Measurements from ENCODE around the gene SH3GLB1.
"Not testable (repeated sequence)": the region's sequence is repeated elsewhere in the genome, so short reads cannot be mapped to it uniquely, and the experiment has no call there.

The SH3GLB1 gene

GRCh38 chr1:86704458-86704971 lies at the start of gene SH3GLB1:
Gene SH3GLB1, plus strand, starts transcription at chr1:86704576. Its CDS starts 324 bp downstream, at chr1:86704900.
- peak; percentile 83 to 89 for DNase-seq

- not testable (repeated sequence) for DNase-seq
These were observed 46.0 kb upstream of the SH3GLB1 start for GRCh38 chr1:86658381-86658780.

- no peak for DNase-seq
These were observed 38.0 kb upstream of the SH3GLB1 start for GRCh38 chr1:86666368-86666767.

- no peak for DNase-seq
These were observed 16.8 kb upstream of the SH3GLB1 start for GRCh38 chr1:86687595-86687994.

GRCh38 chr1:86692641-86693040 lies 11.7 kb upstream of the SH3GLB1 start:
- no peak for DNase-seq

GRCh38 chr1:86695400-86695799 lies 9.0 kb upstream of the SH3GLB1 start:
- DNase-seq = no peak

GRCh38 chr1:86696522-86696921 lies 7.9 kb upstream of the SH3GLB1 start:
- no peak for DNase-seq

GRCh38 chr1:86699186-86699585 lies 5.2 kb upstream of the SH3GLB1 start:
- no peak for DNase-seq

- no peak for DNase-seq
These were observed 2.6 kb upstream of the SH3GLB1 start for GRCh38 chr1:86701731-86702130.

- DNase-seq = not testable (repeated sequence)
These were observed 1.4 kb upstream of the SH3GLB1 start for GRCh38 chr1:86702954-86703494.

- peak in 1 of 2 experiments; percentile 46 for DNase-seq
These were observed 499 bp upstream of the SH3GLB1 start for GRCh38 chr1:86703696-86704457.

GRCh38 chr1:86704972-86705664 lies 742 bp downstream of the SH3GLB1 start:
- peak in 1 of 2 experiments; percentile 12 for DNase-seq

GRCh38 chr1:86705665-86705985 lies 1.2 kb downstream of the SH3GLB1 start:
- DNase-seq = no peak

GRCh38 chr1:86706018-86706635 lies 1.8 kb downstream of the SH3GLB1 start:
- DNase-seq = no peak

GRCh38 chr1:86708920-86709319 lies 4.5 kb downstream of the SH3GLB1 start:
- no peak for DNase-seq

- DNase-seq = no peak
These were observed 7.9 kb downstream of the SH3GLB1 start for GRCh38 chr1:86712088-86712860.

GRCh38 chr1:86713477-86713876 lies 9.1 kb downstream of the SH3GLB1 start:
- DNase-seq = no peak

GRCh38 chr1:86714159-86714558 lies 9.8 kb downstream of the SH3GLB1 start:
- no peak for DNase-seq

GRCh38 chr1:86714561-86715244 lies 10.3 kb downstream of the SH3GLB1 start:
- DNase-seq = no peak

- DNase-seq = no peak
These were observed 14.4 kb downstream of the SH3GLB1 start for GRCh38 chr1:86718786-86719185.

- DNase-seq = no peak
These were observed 27.0 kb downstream of the SH3GLB1 start for GRCh38 chr1:86731416-86731815.

- no peak for DNase-seq
These were observed 29.0 kb downstream of the SH3GLB1 start for GRCh38 chr1:86733340-86733739.

Measured in stimulated activated CD4-positive, alpha-beta T cell treated with anti-CD3 and anti-CD28 coated beads, Interleukin-4, amount 100 ng/mL, for 4 hours (primary cell).